Activated naive CD8-positive, alpha-beta T cell treated with anti-CD3 and anti-CD28 coated beads for 36 hours (primary cell): Measurements from ENCODE around the gene UMAD1. TPM values are rescaled to one million over a fixed set of nuclear protein-coding genes. Genes with fewer than 3 reads are reported as not detected.
"Not testable (repeated sequence)": the region's sequence is repeated elsewhere in the genome, so short reads cannot be mapped to it uniquely, and the experiment has no call there.

Source experiments
- DNase-seq: peaks from one replicate; pipeline ENCODE4 v3.0.0; 2021
- H3K27ac Mint-ChIP-seq: one replicate; pipeline ENCODE4 v1.8.0; 2022; ENCODE audit warnings: mild to moderate bottlenecking, moderate library complexity, mixed read lengths
- H3K27me3 Mint-ChIP-seq: one replicate; pipeline ENCODE4 v1.8.0; 2022; ENCODE audit warnings: mild to moderate bottlenecking, mixed read lengths
- H3K36me3 Mint-ChIP-seq: one replicate; pipeline ENCODE4 v1.8.0; 2021; ENCODE audit warnings: mild to moderate bottlenecking, mixed read lengths
- H3K4me1 Mint-ChIP-seq: one replicate; pipeline ENCODE4 v1.8.0; 2021; ENCODE audit warnings: mixed read lengths
- H3K4me3 Mint-ChIP-seq: one replicate; pipeline ENCODE4 v1.8.0; 2022; ENCODE audit warnings: mild to moderate bottlenecking, moderate library complexity, mixed read lengths
- H3K9me3 Mint-ChIP-seq: one replicate; pipeline ENCODE4 v1.8.0; 2022; ENCODE audit warnings: mixed read lengths
- total RNA-seq, 2 experiments: library from RNA; stranded (reverse); gene quantifications; one replicate each; pipeline ENCODE4 v1.2.3, GENCODE V29; 2021

The UMAD1 gene
- total RNA-seq, 2 experiments from 2014 or later, result 13.2 to 13.7 TPM

DNA sequence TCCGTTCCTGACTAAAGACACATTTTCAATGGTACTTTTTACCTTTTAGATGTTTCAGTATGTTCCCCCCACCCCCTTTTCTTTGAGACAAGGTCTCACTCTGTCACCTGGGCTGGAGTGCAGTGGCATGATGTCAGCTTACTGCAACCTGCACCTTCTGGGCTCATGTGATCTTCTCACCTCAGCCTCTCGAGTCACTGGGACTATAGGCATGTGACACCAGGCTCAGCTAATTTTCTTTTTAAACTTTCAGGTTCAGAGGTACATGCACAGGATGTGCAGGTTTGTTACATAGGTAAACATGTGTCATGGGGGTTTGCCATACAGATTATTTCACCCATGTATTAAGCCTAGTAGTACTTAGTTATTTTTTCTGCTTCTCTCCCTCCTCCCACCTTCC lies 177.2 kb downstream of the UMAD1 start:
- DNase-seq, result no peak
- Mint-ChIP-seq H3K27me3 (no peaks in the 10 kb centered on the region), H3K36me3 (peaks cover 34% of the 10 kb centered on the region), H3K9me3 (peaks cover 3% of the 10 kb centered on the region), H3K27ac (no peak overlapping the region), H3K4me3 (no peak overlapping the region), H3K4me1 (peaks cover 22% of the 10 kb centered on the region)

- not testable (repeated sequence) for H3K27me3 Mint-ChIP-seq, H3K9me3 Mint-ChIP-seq, H3K4me3 Mint-ChIP-seq, DNase-seq, H3K27ac Mint-ChIP-seq
- H3K4me1 Mint-ChIP-seq, result peaks cover 22% of the 10 kb centered on the region
- peaks cover 29% of the 10 kb centered on the region for H3K36me3 Mint-ChIP-seq
Observed at GRCh38 chr7:7818179-7818578, 177.6 kb downstream of the UMAD1 start.

DNA sequence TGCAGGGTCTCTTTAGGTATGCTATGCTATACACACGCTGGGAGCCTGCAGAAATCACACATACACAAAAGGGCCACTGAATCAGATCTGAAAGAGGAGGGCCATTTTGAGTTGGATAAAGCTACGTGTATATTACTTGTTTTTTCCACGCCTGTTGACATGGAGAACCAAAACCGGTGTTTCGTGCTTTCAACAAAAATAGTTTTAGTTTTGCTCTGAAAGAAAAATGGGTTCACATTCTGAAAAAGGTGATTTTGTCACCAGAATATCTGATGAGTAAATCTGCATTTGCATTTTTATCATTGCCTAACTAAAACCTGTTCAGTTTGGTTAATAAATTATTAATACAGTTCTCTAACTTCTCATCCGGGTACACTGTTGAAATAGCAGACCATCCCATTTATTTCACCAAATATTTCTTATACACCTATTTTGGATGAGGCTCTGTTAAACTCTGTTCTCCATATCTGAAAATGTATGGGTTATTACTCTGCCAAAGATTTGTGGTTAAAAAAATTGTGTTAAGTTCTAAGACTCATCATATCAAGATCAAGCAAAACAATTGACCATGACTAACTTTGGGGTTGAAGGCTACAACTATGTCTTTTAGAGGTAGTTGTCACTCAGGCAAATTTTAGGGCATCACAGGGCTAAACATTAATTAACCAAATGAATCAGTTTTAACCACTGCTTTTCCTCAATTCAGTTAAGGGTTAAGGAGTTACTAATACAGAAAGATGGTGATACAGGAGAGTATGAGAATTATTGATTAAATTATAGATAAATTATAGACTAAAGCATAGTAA lies 179.1 kb downstream of the UMAD1 start:
- Mint-ChIP-seq H3K4me3 (no peak overlapping the region), H3K4me1 (peaks cover 22% of the 10 kb centered on the region), H3K9me3 (peaks cover 3% of the 10 kb centered on the region), H3K27me3 (no peaks in the 10 kb centered on the region), H3K36me3 (peaks cover 32% of the 10 kb centered on the region), H3K27ac (no peak overlapping the region)
- no peak for DNase-seq

GRCh38 chr7:7820409-7820808 lies 179.9 kb downstream of the UMAD1 start:
- Mint-ChIP-seq H3K9me3 (peaks cover 7% of the 10 kb centered on the region), H3K4me1 (peaks cover 19% of the 10 kb centered on the region), H3K27ac (no peak overlapping the region), H3K4me3 (no peak overlapping the region), H3K36me3 (peaks cover 32% of the 10 kb centered on the region), H3K27me3 (no peaks in the 10 kb centered on the region)
- no peak for DNase-seq

DNA sequence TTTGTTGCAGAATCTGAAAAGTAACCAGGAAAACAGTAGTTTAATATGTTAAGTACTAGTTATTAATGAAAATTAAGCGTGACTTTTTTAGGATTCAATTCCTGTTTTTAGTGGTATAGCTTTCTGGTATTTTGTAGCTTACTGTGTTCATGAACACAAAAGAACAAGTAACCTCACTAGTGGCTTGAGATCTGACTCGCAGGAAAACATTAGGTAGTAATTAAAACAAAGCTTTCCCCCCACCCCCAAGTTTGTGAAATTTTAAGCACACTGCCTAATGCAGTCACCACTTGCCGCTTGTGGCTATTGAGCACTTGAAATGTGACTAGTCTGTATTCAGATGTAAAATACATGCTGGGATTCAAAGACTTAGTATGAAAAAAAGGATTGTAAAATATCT lies 180.4 kb downstream of the UMAD1 start:
- DNase-seq, result no peak
- H3K9me3 Mint-ChIP-seq, result peaks cover 7% of the 10 kb centered on the region
- H3K4me3 Mint-ChIP-seq, result no peak overlapping the region
- no peaks in the 10 kb centered on the region for H3K27me3 Mint-ChIP-seq
- H3K36me3 Mint-ChIP-seq, result peaks cover 29% of the 10 kb centered on the region
- H3K4me1 Mint-ChIP-seq, result peaks cover 14% of the 10 kb centered on the region
- H3K27ac Mint-ChIP-seq, result no peak overlapping the region

DNA sequence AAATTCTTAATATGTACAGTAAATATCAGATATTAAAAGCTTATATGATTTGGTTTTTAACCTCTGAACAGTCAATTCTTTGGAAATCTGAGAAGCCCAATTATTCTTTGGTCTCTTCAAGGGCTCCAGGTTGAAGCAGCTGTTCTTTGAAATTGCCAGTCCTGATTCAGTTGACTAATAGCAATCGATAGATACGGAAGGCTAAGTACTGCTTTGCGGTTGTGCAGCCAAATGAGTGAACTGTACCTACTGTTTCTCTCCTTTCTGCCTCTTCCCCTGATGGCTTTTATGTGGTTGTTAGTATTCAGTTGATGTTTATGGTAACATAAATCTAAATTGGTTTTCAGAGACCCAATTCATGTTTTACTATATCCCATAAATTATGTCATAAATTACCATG lies 181.0 kb downstream of the UMAD1 start:
- peaks cover 31% of the 10 kb centered on the region for H3K36me3 Mint-ChIP-seq

GRCh38 chr7:7825294-7825693 lies 184.7 kb downstream of the UMAD1 start:
- not testable (repeated sequence) for H3K4me3 Mint-ChIP-seq, DNase-seq, H3K9me3 Mint-ChIP-seq, H3K27ac Mint-ChIP-seq, H3K4me1 Mint-ChIP-seq, H3K27me3 Mint-ChIP-seq
- H3K36me3 Mint-ChIP-seq, result peaks cover 21% of the 10 kb centered on the region

More for the DNA sequence above, 181.0 kb downstream of the UMAD1 start:
- H3K9me3 Mint-ChIP-seq, result peaks cover 7% of the 10 kb centered on the region
- H3K27me3 Mint-ChIP-seq, result no peaks in the 10 kb centered on the region
- no peak overlapping the region for H3K4me3 Mint-ChIP-seq
- H3K27ac Mint-ChIP-seq, result no peak overlapping the region
- H3K4me1 Mint-ChIP-seq, result peaks cover 10% of the 10 kb centered on the region
- no peak for DNase-seq

GRCh38 chr7:7829667-7830066 lies 189.1 kb downstream of the UMAD1 start:
- Mint-ChIP-seq H3K27ac (no peak overlapping the region), H3K4me1 (peaks cover 10% of the 10 kb centered on the region), H3K27me3 (no peaks in the 10 kb centered on the region), H3K9me3 (peaks cover 5% of the 10 kb centered on the region), H3K36me3 (peaks cover 26% of the 10 kb centered on the region), H3K4me3 (no peak overlapping the region)
- DNase-seq, result no peak

DNA sequence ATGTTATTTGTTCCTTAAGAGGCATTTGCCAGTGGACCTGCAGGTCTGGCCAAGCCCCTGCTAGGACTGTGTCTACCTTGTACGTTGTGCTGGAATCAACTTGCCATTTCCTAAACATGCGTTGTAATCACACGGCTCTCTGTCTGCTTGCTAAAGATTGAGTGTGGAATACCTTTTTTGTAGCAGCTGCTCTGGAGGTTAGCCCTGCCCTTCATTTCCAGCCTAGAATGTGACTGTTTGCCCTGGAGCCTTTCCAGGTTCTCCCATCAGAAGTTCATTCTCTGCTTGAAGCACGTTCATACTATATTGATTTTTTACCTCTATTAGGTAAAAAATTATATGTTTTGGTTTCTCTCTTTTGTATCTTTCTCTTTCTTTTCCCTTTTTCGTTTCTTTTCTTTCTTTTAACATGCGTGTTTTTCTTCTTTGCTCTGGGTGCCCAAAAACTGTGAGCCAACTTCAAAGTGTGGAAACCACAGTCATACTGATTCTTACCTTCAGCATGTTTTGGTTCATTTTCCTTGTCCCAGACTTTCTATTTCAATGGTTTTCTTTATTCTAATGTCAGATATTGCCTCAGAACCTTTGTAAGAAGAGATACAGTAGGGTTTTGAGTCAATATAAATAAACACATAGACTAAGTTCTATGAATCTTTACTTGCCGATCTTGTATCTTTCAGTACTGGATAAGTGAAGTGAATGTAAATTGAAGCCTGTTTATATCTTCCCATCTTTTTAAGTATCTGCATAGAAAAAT lies 189.7 kb downstream of the UMAD1 start:
- peaks cover 10% of the 10 kb centered on the region for H3K4me1 Mint-ChIP-seq
- peaks cover 20% of the 10 kb centered on the region for H3K36me3 Mint-ChIP-seq
- H3K9me3 Mint-ChIP-seq, result peaks cover under 1% of the 10 kb centered on the region
- H3K27ac Mint-ChIP-seq, result no peak overlapping the region
- H3K4me3 Mint-ChIP-seq, result no peak overlapping the region
- H3K27me3 Mint-ChIP-seq, result no peaks in the 10 kb centered on the region
- no peak for DNase-seq

GRCh38 chr7:7832518-7832917 lies 192.0 kb downstream of the UMAD1 start:
- peaks cover 19% of the 10 kb centered on the region for H3K36me3 Mint-ChIP-seq
- DNase-seq, result no peak
- no peaks in the 10 kb centered on the region for H3K27me3 Mint-ChIP-seq
- no peak overlapping the region for H3K27ac Mint-ChIP-seq
- peaks cover 10% of the 10 kb centered on the region for H3K4me1 Mint-ChIP-seq
- H3K4me3 Mint-ChIP-seq, result no peak overlapping the region
- no peaks in the 10 kb centered on the region for H3K9me3 Mint-ChIP-seq

GRCh38 chr7:7834761-7835160 lies 194.2 kb downstream of the UMAD1 start:
- Mint-ChIP-seq H3K36me3 (peaks cover 18% of the 10 kb centered on the region), H3K27me3 (no peaks in the 10 kb centered on the region), H3K4me1 (peaks cover 9% of the 10 kb centered on the region), H3K27ac (no peak overlapping the region), H3K4me3 (no peak overlapping the region), H3K9me3 (no peaks in the 10 kb centered on the region)
- DNase-seq, result no peak

DNA sequence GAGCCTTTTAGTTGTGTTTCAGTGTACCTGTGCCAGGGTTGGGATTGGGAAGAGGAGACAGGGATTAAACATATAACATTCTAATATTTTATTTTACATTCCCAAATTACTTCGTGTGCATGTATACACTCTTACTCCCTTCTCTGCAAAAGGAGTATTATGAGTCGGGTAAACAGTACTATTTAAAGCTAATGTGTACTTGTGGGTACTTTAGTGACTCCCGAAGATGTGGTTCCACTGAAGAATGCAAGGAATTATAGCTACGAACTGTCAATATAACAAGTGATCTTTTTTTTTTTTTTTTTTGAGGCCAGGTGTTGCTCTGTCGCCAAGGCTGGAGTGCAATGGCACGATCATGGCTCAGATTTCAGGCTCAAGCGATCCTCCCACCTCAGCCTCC lies 200.5 kb downstream of the UMAD1 start:
- Mint-ChIP-seq H3K9me3 (no peaks in the 10 kb centered on the region), H3K4me1 (peaks cover 2% of the 10 kb centered on the region), H3K36me3 (peaks cover 10% of the 10 kb centered on the region), H3K4me3 (no peak overlapping the region), H3K27ac (no peak overlapping the region), H3K27me3 (no peaks in the 10 kb centered on the region)
- no peak for DNase-seq

DNA sequence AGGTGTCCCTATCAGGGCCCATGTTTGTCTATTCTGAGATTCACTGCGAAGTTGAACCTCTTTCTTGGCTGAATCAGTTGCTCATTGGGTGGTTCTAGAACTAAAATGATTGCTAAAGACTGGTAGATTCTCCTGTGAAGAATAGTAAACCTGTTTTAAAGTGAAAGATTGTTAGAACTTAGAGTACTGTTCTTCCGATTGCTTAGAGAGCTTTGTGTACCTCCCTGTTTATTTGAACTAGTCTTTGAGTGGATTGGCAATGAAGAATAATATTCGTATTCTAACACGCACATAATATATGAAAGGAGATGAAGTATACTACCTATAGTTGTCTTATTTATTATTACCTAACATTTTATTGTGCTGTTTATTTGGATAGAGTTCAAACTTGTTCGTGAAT lies 202.7 kb downstream of the UMAD1 start:
- Mint-ChIP-seq H3K4me3 (no peak overlapping the region), H3K4me1 (peaks cover 8% of the 10 kb centered on the region), H3K27ac (no peak overlapping the region), H3K36me3 (peaks cover 10% of the 10 kb centered on the region), H3K27me3 (no peaks in the 10 kb centered on the region), H3K9me3 (no peaks in the 10 kb centered on the region)
- no peak for DNase-seq

DNA sequence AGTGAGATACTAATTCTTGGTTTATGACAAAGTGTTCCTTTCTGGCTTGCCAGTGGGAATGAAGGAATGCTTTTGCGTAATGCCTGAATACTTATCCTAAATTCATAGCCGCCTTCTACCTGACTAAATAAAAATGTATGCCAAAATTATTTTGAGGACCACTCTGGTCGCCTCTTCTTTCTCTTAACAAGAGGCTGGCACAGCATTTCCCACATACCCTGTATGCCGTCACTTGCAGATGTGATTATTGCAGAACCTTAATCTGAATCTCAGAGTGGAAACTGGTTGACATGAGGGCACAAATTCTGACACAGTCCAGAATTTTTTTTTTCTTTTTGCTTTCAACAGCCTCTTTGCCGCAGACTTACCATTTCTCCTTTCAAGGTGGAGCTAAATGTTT lies 203.4 kb downstream of the UMAD1 start:
- no peak for DNase-seq
- peaks cover 1% of the 10 kb centered on the region for H3K9me3 Mint-ChIP-seq
- H3K36me3 Mint-ChIP-seq, result peaks cover 12% of the 10 kb centered on the region
- H3K27me3 Mint-ChIP-seq, result no peaks in the 10 kb centered on the region
- H3K27ac Mint-ChIP-seq, result no peak overlapping the region
- no peak overlapping the region for H3K4me3 Mint-ChIP-seq
- H3K4me1 Mint-ChIP-seq, result peaks cover 10% of the 10 kb centered on the region

DNA sequence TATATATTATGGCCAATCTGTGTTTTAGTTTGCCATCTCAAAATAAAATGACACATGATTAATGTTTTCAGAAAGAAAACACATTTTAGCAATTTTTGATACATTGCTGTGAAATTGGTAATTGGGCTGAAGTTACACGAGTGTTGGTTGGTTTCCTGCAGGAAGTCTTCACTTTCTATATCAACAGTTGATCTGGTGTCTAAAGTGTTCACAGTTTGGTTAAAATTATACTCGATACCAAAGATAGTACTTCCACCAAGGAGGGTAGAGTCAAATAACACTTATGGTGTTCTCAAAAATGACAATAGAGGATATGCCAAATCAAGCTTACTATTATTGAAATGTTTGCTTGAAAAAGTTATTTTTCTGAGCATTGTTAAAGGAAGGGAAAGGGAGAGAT lies 207.7 kb downstream of the UMAD1 start:
- no peak for DNase-seq
- H3K27me3 Mint-ChIP-seq, result no peaks in the 10 kb centered on the region
- H3K9me3 Mint-ChIP-seq, result peaks cover 4% of the 10 kb centered on the region
- peak overlapping the region; percentile 32 for H3K27ac Mint-ChIP-seq
- H3K4me3 Mint-ChIP-seq, result no peak overlapping the region
- peaks cover 22% of the 10 kb centered on the region for H3K4me1 Mint-ChIP-seq
- H3K36me3 Mint-ChIP-seq, result peaks cover 21% of the 10 kb centered on the region

- Mint-ChIP-seq H3K4me1 (peaks cover 21% of the 10 kb centered on the region), H3K36me3 (peaks cover 24% of the 10 kb centered on the region), H3K9me3 (peaks cover 4% of the 10 kb centered on the region), H3K27ac (no peak overlapping the region), H3K4me3 (no peak overlapping the region), H3K27me3 (no peaks in the 10 kb centered on the region)
- no peak for DNase-seq
Observed at GRCh38 chr7:7848892-7849291, 208.3 kb downstream of the UMAD1 start.
